HG02840 (cell line): ENCODE data around the gene RELN.
"Not testable (repeated sequence)": the region's sequence is repeated elsewhere in the genome, so short reads cannot be mapped to it uniquely, and the experiment has no call there.

Experiments
- ATAC-seq: cut with Tn5 transposase; IDR thresholded peaks from one replicate; pipeline ENCODE4 v1.9.1; 2021; ENCODE audit warnings: mild to moderate bottlenecking, moderate library complexity, moderate number of reproducible peaks; ENCODE audit not compliant: unreplicated experiment, low FRiP score

The RELN gene

DNA sequence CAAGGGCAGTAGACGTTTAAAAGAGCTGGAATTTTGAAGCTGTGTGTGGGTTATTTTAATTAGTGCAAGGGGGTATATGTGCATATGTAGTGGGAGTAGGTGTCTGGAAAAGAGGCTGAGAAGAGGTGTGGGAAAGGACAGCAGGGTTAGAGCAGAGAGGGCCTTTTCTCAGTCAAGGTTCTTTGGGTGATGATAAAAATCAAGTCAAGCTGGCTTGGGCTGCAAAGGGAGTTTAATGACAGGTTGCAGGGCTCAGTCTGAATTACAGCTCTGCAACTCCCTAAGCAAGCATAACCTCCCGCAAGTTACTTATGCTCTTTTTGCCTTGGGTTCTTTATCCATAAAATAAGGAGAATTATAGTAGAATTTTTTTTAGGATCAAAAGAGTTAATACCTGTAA is 83.5 kb downstream of the RELN start:
- no peak for ATAC-seq

DNA sequence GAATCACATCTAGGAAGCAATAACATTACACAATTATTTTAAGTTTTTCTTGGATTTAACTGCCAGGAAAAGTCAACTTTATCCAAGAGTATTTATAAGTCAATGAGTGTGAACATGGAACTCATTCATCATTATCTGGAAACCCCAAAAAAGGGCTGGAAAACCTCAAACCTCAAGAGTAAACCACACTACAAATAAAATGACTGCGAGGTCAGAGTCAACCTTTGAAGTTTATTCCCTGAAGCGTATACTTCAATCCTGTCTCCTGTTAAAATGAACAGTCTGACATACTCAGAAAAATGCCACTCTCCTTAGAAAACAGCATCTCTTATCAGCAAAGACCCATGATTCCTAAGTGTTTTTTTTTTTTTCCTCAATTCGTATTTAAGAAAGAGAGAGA is 86.5 kb downstream of the RELN start:
- no peak for ATAC-seq

DNA sequence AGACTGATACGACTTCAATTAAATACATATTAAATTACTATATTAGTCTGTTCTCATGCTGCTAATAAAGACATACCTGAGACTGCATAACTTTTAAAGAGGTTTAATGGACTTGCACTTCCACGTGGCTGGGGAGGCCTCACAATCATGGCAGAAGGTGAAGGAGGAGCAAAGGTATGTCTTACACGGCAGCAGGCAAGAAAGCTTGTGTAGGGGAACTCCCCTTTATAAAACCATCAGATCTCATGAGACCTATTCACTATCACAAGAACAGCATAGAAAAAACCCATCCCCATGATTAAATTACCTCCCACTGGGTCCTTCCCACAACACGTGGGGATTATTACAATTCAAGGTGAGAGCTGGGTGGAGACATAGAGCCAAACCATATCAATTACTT is 92.6 kb downstream of the RELN start:
- ATAC-seq = not testable (repeated sequence)

DNA sequence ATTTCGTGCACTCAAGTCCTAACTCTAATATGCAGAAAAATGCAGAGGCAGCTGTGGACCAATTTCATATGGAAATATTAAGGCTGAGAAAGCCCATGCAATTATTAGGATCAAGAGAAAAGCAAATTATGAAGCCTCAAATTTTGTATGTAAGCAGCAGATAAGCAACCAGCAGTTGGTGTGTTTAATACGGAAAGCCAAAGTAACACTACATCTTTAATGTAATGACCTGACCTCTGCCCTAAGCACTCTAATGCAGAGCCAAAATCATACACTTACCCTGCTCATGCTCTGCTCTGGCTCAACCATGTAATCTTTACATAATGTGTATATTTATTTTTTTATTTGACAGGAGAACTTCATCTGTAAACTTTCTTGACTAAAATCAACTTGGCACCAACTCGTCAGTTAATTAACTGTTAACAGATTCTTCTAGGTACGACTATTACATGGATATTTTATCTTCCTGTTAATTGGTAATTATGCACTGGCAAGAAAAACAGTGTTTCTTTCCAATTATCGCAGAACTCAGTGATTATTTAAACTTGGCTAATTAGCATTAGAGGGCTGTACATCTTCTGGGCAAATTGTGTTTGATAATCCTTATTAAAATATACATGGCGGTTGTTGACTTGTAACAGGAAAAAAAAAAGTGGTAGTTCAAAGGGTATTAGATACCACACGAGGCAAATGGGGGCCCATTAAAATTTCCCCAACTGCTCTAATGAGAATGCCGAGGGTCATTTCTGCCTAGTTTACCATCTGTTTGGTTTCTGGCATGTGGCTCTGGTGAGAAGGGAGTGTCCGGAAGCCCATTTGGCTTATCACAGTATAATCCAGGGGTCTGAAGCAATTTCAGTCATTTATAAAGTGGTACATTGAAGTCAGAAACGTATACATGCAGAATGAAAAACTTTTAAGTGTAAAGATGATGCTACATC is 94.5 kb downstream of the RELN start:
- ATAC-seq = no peak

DNA sequence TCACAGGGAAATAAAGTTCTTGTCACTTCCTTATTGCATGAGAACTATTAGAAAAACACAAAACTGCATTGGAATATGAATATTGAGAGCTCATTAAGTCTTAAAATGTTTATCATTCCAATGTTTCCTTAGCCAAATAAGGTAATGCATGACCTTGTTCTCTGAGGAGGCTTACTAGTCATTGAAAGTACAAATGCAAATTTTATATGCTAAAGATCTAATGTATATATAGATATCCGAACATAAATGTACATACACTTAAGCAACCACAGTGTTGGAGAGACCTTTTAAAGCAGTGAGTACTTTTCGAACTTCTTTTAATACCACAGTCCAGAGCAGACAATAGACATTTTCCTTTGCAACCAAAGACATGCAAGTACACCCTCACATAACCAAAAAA is 96.1 kb downstream of the RELN start:
- no peak for ATAC-seq

DNA sequence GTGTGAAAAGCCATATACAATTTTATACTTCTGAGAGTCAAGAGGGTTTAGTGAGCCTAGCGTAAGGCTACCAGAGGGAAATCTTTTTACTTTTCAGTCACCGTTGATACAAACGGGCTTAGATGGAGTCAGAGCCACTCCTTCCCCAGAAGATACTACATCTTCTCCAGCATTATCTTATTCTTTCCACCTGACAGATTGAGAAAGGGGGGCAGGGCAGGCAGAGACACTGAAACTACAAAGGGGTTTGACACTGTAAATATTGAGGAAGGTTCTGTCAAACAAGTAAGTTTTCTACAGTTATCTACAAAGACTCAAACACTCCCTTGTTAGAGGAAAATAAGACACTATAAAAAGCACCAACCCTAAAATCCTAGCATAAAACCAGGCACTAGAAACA is 100.0 kb downstream of the RELN start:
- ATAC-seq = no peak

DNA sequence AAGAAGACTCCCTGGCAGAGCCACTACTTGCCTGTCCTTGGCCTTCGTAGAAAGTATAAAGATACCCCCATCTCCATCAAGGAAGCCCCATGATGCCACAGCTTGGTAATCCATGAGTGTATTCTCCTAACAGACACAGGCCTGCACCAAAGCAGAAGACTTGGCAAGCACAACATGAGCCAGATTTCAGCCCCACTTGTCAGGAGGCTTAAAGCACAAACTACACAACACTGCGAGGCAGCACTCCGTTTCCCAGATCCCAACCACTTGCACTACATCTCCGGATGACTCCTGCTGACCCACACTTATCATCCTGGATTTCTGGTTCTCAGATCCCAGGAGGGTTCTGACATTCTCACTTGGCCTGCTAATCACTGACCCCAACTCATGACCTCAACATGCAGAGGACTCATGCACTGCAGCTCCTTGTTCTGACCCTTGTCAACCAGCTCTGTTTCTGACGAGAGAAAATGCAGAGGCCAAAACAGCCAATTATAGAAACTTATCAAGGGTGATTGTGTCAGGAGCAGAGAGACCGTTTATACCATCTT is 100.8 kb downstream of the RELN start:
- no peak for ATAC-seq

DNA sequence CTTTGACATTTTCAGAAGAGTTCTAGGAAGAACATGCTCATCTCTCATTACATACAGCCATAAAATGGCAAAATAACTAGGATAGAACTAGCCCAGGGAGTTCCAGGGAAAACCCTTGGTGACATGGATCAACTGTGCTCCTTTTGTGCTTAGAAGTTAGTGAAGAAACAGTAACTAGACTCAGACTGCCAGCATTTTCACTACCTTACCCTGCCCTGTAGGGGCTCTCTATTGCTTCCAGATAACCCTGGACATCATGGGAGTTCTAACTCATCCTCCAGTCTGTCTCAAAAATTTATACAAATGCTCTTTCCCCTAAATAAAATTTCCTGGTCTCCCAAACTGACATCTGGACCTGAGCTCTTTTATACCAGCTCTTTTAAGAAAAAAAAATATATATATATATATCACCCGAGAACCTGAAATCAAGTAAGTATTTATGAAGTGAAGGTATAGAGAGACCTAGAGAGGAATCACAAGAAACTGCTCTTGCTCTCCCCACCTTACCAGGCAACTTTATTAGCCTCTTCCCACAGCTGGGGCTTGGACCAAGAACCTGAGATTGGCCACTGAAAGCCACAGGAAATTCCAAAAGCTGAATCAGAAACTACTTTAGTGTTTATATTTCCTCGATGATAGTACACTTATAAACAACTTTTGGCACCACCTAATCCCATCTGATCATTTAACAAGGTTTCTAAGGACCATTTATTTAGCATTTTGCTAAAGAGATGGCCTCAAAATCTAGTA is 101.4 kb downstream of the RELN start:
- ATAC-seq = no peak

DNA sequence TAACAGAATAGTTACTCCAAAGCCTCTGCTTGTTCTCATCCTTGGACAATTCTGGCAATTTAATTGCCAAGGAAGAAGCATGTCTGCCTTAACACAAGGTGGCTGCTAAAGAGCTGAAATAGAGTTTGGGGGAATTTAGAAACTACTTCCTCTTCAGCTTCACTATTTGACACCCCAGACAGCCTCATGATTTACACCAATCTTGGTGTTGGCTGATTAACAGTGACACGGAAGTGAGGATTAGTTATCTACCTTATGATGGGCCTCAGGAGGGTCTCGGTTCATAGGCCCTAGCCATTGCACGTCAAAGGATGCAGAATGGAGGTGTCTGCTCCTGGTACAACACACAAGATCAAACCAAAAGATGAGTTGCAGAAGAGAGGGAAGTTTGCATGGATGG is 102.4 kb downstream of the RELN start:
- no peak for ATAC-seq

DNA sequence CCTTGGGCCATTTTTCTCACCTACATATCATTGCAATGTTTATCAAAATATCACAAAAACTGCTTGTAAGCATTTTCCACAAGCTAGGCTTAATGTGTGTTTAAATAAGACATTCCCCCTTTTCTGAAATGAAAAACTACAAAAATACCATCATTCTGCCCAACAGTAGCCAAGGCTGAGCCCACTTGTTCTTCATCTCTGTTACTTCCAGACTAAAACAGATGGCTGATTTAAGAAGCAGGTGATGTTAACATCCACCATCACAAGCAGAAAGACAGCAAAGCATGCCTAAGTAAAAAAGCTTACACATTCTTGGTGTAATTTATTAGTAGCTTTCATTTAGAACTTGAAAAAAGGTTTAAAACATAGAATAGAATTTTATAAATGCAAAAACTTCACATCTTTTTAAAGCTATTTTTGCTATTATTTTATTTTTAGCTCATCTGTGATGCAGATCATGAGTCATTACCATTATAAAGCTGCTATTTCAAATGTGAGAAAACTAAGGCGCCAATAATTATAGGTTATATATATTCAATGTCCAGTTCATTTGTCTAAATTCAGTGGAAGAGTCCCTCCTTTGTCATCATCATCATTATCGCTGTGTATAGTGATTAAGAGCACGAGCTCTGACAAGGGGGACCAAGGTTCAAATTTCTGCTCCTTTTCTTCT is 109.4 kb downstream of the RELN start:
- ATAC-seq = no peak

DNA sequence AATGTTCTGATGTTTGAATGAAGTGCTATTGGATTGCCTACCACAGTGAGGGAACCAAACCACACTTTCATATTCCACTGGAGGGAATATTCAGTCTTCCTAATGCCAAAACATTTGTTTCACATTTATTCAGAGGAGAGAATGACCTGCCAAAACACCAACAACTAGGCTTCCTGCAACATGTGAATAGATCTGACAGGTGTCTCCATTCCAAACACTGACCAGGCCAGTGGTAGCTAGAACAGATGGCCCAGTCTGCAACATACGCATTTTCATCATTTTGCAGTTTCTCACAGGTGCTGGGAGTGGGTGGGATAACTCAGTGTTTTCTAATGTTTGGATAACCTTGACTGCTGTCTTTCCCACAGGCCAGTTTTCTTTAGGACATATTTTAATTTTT is 110.0 kb downstream of the RELN start:
- ATAC-seq = no peak

DNA sequence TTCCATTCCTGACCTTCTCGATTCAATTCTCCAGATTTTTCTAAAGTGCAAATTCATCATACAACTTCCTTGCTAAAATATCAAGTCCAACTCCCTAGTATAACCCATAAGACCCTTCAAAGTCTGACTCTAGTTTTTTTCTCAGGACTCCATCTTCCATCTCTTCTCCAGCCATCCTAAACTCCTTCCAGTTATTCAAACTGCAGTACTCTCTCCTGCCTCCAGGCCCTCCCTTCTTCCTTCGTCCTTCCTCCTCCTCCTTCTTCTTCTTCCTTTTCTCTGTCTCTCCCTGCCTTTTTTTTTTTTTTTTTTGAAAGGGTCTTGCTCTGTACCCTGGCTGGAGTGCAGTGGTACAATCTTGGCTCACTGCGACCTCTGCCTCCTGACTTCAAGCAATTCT is 111.9 kb downstream of the RELN start:
- ATAC-seq = no peak

DNA sequence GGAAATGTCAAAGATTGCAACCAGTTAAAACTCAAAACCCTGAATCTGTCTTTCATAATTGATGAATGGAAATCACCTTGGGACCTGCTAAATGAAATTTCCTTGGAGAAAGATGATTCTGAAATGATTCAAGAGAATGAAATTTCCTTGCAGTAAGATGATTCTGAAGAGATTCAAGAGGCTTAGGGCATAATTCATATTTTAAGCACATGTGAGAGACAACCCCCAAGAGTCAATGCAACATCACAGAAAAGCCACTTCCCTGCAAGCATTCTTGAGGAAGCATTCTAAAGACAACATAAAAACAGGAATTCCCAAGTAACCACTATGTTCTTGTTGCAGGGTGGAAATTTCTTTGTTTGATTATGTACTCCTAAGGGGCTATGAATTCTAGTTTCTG is 113.7 kb downstream of the RELN start:
- no peak for ATAC-seq

DNA sequence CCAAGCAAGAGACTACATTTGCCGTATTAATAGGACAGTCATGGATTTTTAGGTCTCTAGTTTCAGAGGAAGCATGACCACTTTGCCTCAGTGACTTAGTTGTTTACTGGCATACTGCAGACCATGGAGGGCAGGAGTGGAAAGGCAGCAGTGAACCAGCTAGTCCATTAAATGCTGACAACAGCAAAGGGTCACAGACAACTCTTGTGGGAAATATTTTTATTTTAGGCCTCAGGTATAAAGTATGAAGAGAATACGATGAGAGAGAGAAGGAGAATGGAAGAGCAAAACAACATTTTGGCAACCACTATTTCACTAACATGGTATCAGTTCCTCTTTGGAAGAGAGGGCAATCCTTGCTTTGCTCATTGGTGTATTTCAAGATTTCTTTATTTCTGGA is 118.0 kb downstream of the RELN start:
- no peak for ATAC-seq

DNA sequence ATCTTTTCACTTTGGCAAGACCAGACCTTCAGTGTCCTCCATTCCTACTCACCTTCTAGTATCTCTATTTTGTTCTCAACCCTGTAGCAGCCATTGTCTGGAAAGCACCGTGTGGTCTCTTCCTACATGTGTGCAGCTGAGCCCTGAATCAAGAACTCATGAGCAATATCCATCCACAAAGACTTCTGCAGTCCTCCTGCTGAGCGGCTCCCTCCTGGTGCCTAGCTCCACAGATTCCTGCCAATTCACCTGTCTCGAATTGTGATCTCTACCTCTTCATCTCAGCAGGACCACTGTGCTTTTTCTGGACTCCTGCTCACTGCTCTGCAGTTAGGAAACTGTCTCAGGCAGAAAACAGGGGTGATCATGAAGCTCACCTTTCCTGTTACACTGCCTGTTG is 118.8 kb downstream of the RELN start:
- ATAC-seq = no peak

DNA sequence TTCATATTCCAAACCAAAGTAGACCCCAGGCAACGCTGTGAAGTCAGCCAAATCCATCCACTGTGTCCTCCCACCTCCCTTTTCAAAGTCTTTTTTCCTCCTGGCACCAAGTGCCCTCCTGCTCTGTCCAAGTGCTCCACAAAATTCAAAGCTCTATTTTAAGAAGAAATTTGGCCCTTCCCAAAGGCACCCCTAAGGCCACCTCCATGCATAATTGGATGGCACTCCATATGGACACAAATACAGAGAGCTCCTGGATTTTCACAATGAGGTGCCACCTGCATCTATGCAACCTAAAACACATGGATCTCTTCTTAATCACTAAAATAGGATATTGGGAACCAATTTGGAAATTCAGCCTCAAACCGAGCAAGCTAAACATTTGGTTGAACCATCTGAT is 121.6 kb downstream of the RELN start:
- no peak for ATAC-seq

DNA sequence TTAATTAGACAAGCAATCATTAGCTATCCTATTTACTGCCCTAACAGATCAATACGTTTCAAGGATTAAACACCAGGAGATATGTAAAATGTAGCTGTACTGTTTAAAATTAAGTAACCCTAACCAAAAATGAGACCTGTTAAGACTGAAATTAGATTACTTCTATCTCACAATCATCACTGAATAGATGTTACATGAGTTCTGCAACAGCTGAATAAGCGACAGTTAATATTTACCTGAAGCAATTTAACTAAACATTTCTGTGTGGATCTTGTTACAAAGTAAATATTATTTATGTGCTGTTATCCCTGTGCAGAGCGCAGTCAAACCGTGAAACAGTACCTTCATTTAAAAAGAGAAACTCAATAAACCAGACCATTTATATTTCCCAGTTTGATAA is 122.5 kb downstream of the RELN start:
- ATAC-seq = no peak

DNA sequence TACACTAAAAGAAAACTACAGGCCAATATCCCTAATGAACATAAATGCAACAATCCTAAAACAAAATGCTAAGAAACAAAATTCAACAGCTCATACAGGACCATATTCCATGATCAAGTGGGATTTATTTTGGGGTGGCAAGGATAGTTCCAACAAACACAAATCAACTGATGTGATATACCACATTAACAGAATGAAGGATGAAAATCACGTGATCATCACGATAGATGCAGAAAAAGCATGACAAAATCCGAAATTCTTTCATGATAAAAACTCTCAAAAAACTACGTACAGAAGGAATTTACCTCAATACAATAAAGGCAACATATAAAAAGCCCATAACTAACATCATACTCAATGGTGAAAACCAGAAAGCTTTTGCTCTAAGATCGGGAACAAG is 124.0 kb downstream of the RELN start:
- ATAC-seq = no peak

DNA sequence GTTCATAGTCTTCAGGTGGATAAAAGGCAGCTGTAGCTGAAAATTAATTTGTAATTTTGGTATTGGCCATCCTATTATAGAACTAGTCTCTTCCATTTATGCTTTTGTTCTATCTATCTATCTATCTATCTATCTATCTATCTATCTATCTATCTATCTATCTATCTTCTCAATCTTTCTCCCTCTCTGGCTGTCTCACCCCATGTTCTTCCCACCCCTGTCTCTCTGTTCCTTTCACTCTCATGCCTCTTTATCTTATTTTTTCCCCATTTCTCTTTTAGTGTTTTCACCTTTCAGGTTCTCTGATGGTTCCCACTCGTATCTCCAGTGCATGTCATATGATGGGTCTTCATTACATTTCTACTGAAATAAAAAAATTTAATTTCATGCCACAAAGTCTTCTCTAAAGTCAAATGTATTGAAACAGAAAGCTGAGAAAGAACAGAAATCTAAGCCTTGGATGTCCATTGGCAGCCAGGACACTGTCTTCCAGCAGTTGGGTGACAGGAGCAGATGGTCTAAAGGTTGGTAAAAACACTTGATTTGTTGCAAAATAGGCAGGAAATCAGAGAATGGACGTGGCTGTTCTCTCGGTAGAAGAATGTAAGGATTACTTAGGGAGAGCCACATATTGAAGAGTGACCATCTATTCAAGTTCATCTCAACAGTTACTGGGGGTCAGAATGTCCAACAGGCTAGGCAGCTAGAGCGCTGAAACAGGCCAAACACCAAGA is 127.0 kb downstream of the RELN start:
- no peak for ATAC-seq

DNA sequence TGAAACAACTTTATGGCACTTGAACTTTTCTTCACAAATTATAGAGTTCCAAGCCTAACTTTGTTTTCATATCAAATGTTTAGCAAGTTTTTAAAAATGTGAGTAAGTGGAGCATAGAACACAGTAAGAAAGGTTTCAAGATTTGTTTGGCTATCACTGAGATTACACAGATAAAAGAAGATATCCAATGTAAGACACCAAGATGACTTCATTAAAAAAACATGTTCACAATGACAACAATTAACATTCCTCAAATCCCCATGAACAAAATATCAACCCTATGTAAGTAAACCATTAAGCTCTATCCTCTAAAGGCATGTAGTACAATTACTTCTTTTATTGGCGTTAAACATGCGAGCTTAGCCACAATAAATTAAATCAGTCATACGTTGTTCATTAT is 129.7 kb downstream of the RELN start:
- ATAC-seq = no peak
